H1 (cell line): ENCODE measurements around the gene BICRAL. TPM values are rescaled to one million over a fixed set of nuclear protein-coding genes. Genes with fewer than 3 reads are reported as not detected.

Experiments
- CTCF ChIA-PET: fragments of 300-600 bp; sonication (Branson Sonifier 250); formaldehyde crosslinking; loops from one replicate; lab custom pipeline; 2021; ENCODE audit not compliant: partially characterized antibody; lab: Charles Lee
- POLR2A ChIA-PET: fragments of 300-600 bp; sonication (Branson Sonifier 250); formaldehyde crosslinking; loops from one replicate; lab custom pipeline; 2021; ENCODE audit warnings: inconsistent platforms; ENCODE audit not compliant: partially characterized antibody; lab: Charles Lee
- DNase-seq, 2 experiments: peaks; one replicate each; pipeline versions ENCODE4 v3.0.0 to v3.0.0-alpha.2; 2010 to 2022; ENCODE audit warnings: low spot score in 2 of 2, low read depth in 1 of 2, mixed read lengths in 1 of 2
- FAIRE-seq: peaks from 2 replicates; lab custom pipeline; 2011; peaks lifted over from hg19 to GRCh38; lab: Jason Lieb, UNC
- H2AFZ ChIP-seq: 2 replicates; pipeline ENCODE4 v1.8.1; 2012; ENCODE audit warnings: low read length, inconsistent platforms
- H2AK5ac ChIP-seq: 2 replicates; pipeline ENCODE4 v1.6.1; 2013; ENCODE audit warnings: low read depth, low read length
- H2BK120ac ChIP-seq: replicated peaks from 2 replicates; pipeline ENCODE3; 2013; ENCODE audit warnings: low read depth, low read length, inconsistent platforms
- H2BK12ac ChIP-seq: 2 replicates; pipeline ENCODE4 v1.6.1; 2013; ENCODE audit warnings: low read depth, low read length
- H2BK15ac ChIP-seq: 2 replicates; pipeline ENCODE4 v1.6.1; 2013; ENCODE audit warnings: low read length
- H2BK20ac ChIP-seq: 2 replicates; pipeline ENCODE4 v1.6.1; 2013; ENCODE audit warnings: low read length
- H2BK5ac ChIP-seq: 2 replicates; pipeline ENCODE4 v1.6.1; 2013; ENCODE audit warnings: low read depth, low read length
- H3K14ac ChIP-seq: 2 replicates; pipeline ENCODE4 v1.6.1; 2013; ENCODE audit warnings: inconsistent platforms; ENCODE audit not compliant: insufficient read length
- H3K18ac ChIP-seq: 2 replicates; pipeline ENCODE4 v1.6.1; 2013; ENCODE audit warnings: low read length; ENCODE audit errors: extremely low read depth
- H3K23ac ChIP-seq: 2 replicates; pipeline ENCODE4 v1.6.1; 2013; ENCODE audit warnings: inconsistent platforms; ENCODE audit not compliant: insufficient read length
- H3K23me2 ChIP-seq: 2 replicates; pipeline ENCODE4 v1.6.1; 2013; ENCODE audit warnings: low read depth, low read length
- H3K27ac ChIP-seq: 2 replicates; pipeline ENCODE4 v1.6.1; 2011; ENCODE audit warnings: low read depth, low read length, inconsistent platforms
- H3K27me3 ChIP-seq, 4 experiments: replicated peaks in 1 of 4; 1 replicate in 1 of 4; 2 replicates in 3 of 4; pipeline versions ENCODE4 v1.6.1 to v1.8.1; 2011 to 2013; ENCODE audit warnings: low read length in 3 of 4, mild to moderate bottlenecking in 3 of 4, inconsistent platforms in 2 of 4, mixed read lengths in 2 of 4, moderate library complexity in 1 of 4; ENCODE audit not compliant: control insufficient read depth in 3 of 4, insufficient read depth in 3 of 4; ENCODE audit errors: extremely low read depth in 1 of 4
- H3K36me3 ChIP-seq, 4 experiments: 2 replicates each; pipeline versions ENCODE4 v1.6.1 to v1.8.1; 2011 to 2013; ENCODE audit warnings: mild to moderate bottlenecking in 4 of 4, low read length in 3 of 4, moderate library complexity in 2 of 4, control low read depth in 1 of 4, inconsistent platforms in 1 of 4; ENCODE audit not compliant: insufficient read depth in 4 of 4, control insufficient read depth in 2 of 4
- H3K4ac ChIP-seq: replicated peaks from 2 replicates; pipeline ENCODE3; 2013; ENCODE audit warnings: low read length, low read depth, mixed read lengths, inconsistent platforms; ENCODE audit not compliant: insufficient read length
- H3K4me1 ChIP-seq, 4 experiments: replicated peaks in 1 of 4; 1 replicate in 1 of 4; 2 replicates in 3 of 4; pipeline versions ENCODE4 v1.6.1 to v1.8.1; 2011 to 2013; ENCODE audit warnings: low read length in 3 of 4, inconsistent platforms in 2 of 4, mixed read lengths in 1 of 4; ENCODE audit not compliant: insufficient read depth in 4 of 4, control insufficient read depth in 3 of 4
- H3K4me2 ChIP-seq, 2 experiments: 2 replicates each; pipeline versions ENCODE4 v1.6.1 to v1.8.1; 2011 to 2013; ENCODE audit warnings: low read depth in 2 of 2, low read length in 2 of 2, control low read depth in 1 of 2, inconsistent platforms in 1 of 2, mild to moderate bottlenecking in 1 of 2; ENCODE audit not compliant: insufficient read depth in 1 of 2
- H3K4me3 ChIP-seq, 4 experiments: fragments of 200-600, 300-600 bp in 1 of 4; sonication (generic), shearing (Covaris generic), sonication (Bioruptor Twin) in 1 of 4; 2 replicates each; pipeline versions ENCODE4 v1.5.1 to v1.8.1; 2011 to 2016; ENCODE audit warnings: low read length in 4 of 4, low read depth in 3 of 4, control low read depth in 2 of 4, inconsistent platforms in 2 of 4, mild to moderate bottlenecking in 2 of 4, mixed read lengths in 1 of 4, moderate library complexity in 1 of 4; ENCODE audit not compliant: insufficient read depth in 2 of 4; ENCODE audit errors: extremely low read depth in 1 of 4
- H3K56ac ChIP-seq: replicated peaks from 2 replicates; pipeline ENCODE3; 2013; ENCODE audit warnings: low read depth, mild to moderate bottlenecking, mixed read lengths, low read length, inconsistent platforms; ENCODE audit not compliant: insufficient read length
- H3K79me1 ChIP-seq: 2 replicates; pipeline ENCODE4 v1.6.1; 2013; ENCODE audit warnings: low read depth, low read length, control low read depth
- H3K79me2 ChIP-seq, 2 experiments: 2 replicates each; pipeline versions ENCODE4 v1.6.1 to v1.8.1; 2012 to 2013; ENCODE audit warnings: low read length in 2 of 2, mild to moderate bottlenecking in 2 of 2, inconsistent platforms in 1 of 2; ENCODE audit not compliant: insufficient read depth in 2 of 2, control insufficient read depth in 1 of 2
- H3K9ac ChIP-seq, 4 experiments: replicated peaks in 1 of 4; 1 replicate in 1 of 4; 2 replicates in 3 of 4; pipeline versions ENCODE4 v1.6.1 to v1.8.1; 2011 to 2013; ENCODE audit warnings: low read depth in 3 of 4, low read length in 3 of 4, control low read depth in 2 of 4, mild to moderate bottlenecking in 2 of 4, moderate library complexity in 2 of 4, inconsistent platforms in 1 of 4; ENCODE audit errors: extremely low read depth in 1 of 4
- H3K9me3 ChIP-seq, 2 experiments: 2 replicates each; pipeline versions ENCODE4 v1.6.1 to v1.8.1; 2012 to 2013; ENCODE audit warnings: mild to moderate bottlenecking in 2 of 2, moderate library complexity in 2 of 2, control low read depth in 1 of 2, inconsistent platforms in 1 of 2, low read depth in 1 of 2, low read length in 1 of 2, mixed read lengths in 1 of 2; ENCODE audit not compliant: insufficient read depth in 2 of 2
- H4K20me1 ChIP-seq, 2 experiments: replicated peaks in 1 of 2; 2 replicates each; pipeline versions ENCODE3 to v1.8.1; 2011 to 2013; ENCODE audit warnings: inconsistent platforms in 2 of 2, low read length in 2 of 2, mild to moderate bottlenecking in 1 of 2; ENCODE audit not compliant: insufficient read depth in 2 of 2, control insufficient read depth in 1 of 2
- H4K5ac ChIP-seq: 2 replicates; pipeline ENCODE4 v1.6.1; 2013; ENCODE audit warnings: low read length, low read depth, mixed read lengths, inconsistent platforms; ENCODE audit not compliant: insufficient read length
- H4K8ac ChIP-seq: 2 replicates; pipeline ENCODE4 v1.8.0; 2013; ENCODE audit warnings: mild to moderate bottlenecking, moderate library complexity, low read length, inconsistent platforms; ENCODE audit not compliant: insufficient read depth; ENCODE audit errors: extremely low read depth
- H4K91ac ChIP-seq: replicated peaks from 2 replicates; pipeline ENCODE3; 2013; ENCODE audit warnings: low read length, mixed read lengths, inconsistent platforms; ENCODE audit not compliant: insufficient read length
- CEBPB ChIP-seq: IDR thresholded peaks from 2 replicates; pipeline ENCODE4 v1.6.1; 2012; ENCODE audit warnings: low read depth, low read length
- CHD2 ChIP-seq: IDR thresholded peaks from 2 replicates; pipeline ENCODE4 v1.6.1; 2012; ENCODE audit warnings: low read length, improper control_type of control experiment
- E2F6 ChIP-seq: IDR thresholded peaks from 2 replicates; pipeline ENCODE4 v1.6.1; 2012; ENCODE audit warnings: inconsistent platforms
- JUN ChIP-seq: IDR thresholded peaks from 2 replicates; pipeline ENCODE4 v1.6.1; 2011; ENCODE audit warnings: low read depth, mild to moderate bottlenecking, improper control_type of control experiment, low read length
- KDM1A ChIP-seq: fragments of 200-600, 300-600 bp; sonication (generic); IDR thresholded peaks from 2 replicates; pipeline ENCODE4 v1.7.1; 2016; ENCODE audit warnings: mild to moderate bottlenecking, low read length, borderline replicate concordance
- KDM5A ChIP-seq: fragments of 200-600 bp; IDR thresholded peaks from 2 replicates; pipeline ENCODE4 v1.7.1; 2012; ENCODE audit warnings: mild to moderate bottlenecking, low read length, inconsistent platforms, mixed read lengths
- MAFK ChIP-seq: IDR thresholded peaks from 2 replicates; pipeline ENCODE4 v1.6.1; 2012; ENCODE audit warnings: low read depth, mild to moderate bottlenecking, improper control_type of control experiment, low read length
- NRF1 ChIP-seq: IDR thresholded peaks from 2 replicates; pipeline ENCODE4 v1.6.1; 2011; ENCODE audit warnings: mild to moderate bottlenecking, low read depth, low read length, improper control_type of control experiment
- POLR2AphosphoS5 ChIP-seq: IDR thresholded peaks from 2 replicates; pipeline ENCODE4 v1.6.1; 2011; ENCODE audit warnings: low read depth, low read length
- SIRT6 ChIP-seq: IDR thresholded peaks from one replicate; pipeline ENCODE4 v1.7.1; 2012; ENCODE audit warnings: low read length, inconsistent platforms
- SIX5 ChIP-seq: IDR thresholded peaks from 2 replicates; pipeline ENCODE4 v1.6.1; 2011; ENCODE audit warnings: mild to moderate bottlenecking, low read depth, low read length
- SP1 ChIP-seq: IDR thresholded peaks from 2 replicates; pipeline ENCODE4 v1.6.1; 2011; ENCODE audit warnings: low read depth, low read length
- SP2 ChIP-seq: IDR thresholded peaks from 2 replicates; pipeline ENCODE4 v1.6.1; 2012; ENCODE audit warnings: mild to moderate bottlenecking, low read length, inconsistent platforms
- SP4 ChIP-seq: IDR thresholded peaks from 2 replicates; pipeline ENCODE4 v1.6.1; 2012; ENCODE audit warnings: low read length, inconsistent platforms
- SRF ChIP-seq: IDR thresholded peaks from 2 replicates; pipeline ENCODE4 v1.6.1; 2011; ENCODE audit warnings: mild to moderate bottlenecking, low read depth, low read length, moderate library complexity
- TEAD4 ChIP-seq: IDR thresholded peaks from 2 replicates; pipeline ENCODE4 v1.6.1; 2012; ENCODE audit warnings: low read depth, low read length, inconsistent platforms, mixed read lengths
- WGBS, 2 experiments: shearing (Covaris generic) in 1 of 2; methylation state at CpG; one replicate each; pipeline versions ENCODE4 v1.1.6 to v1.1.7; 2013 to 2015; ENCODE audit warnings: low lambda C conversion rate in 2 of 2, mixed read lengths in 2 of 2, inconsistent platforms in 1 of 2, low coverage in 1 of 2, missing lambda C conversion rate in 1 of 2; ENCODE audit not compliant: insufficient replicate concordance in 2 of 2, insufficient coverage in 1 of 2, insufficient read length in 1 of 2; ENCODE audit errors: extremely low coverage in 1 of 2, missing lambda C conversion rate in 1 of 2; 5-methylcytosine and 5-hydroxymethylcytosine counted together
- polyA plus RNA-seq, 7 experiments: library from polyadenylated mRNA; depleted of rRNA in 3 of 7; stranded (reverse) in 5 of 7; unstranded in 2 of 7; fragments of >200 nt in 5 of 7; fragments of 200-250 nt in 2 of 7; gene quantifications; 1 replicate in 5 of 7; 2 replicates in 1 of 7; 4 replicates in 1 of 7; pipeline versions ENCODE4 v1.2.1 to v1.2.3, GENCODE V29; 2011 to 2013; ENCODE audit warnings: missing spikeins in 2 of 7, mixed read lengths in 2 of 7
- total RNA-seq: library from RNA; stranded (reverse); fragmentation: NEBNext Ultra II Directional; extraction: Animal tissue kit (Norgen Biotek cat#: 25700); gene quantifications from 2 replicates; pipeline ENCODE4 v1.2.1, GENCODE V29; 2021

The BICRAL gene
- total and polyA plus RNA-seq, 2 of the 8 experiments (the other 6 are each of a cell fraction or from before 2014, with no cell fraction given), result 9.4 to 12.2 TPM

- Histone ChIP-seq H2BK20ac (no peak overlapping the region), H2BK12ac (no peak overlapping the region), H3K14ac (no peak overlapping the region), H2AK5ac (no peak overlapping the region), H4K8ac (no peak overlapping the region), H3K27me3 (no peaks in the 10 kb centered on the region), H4K20me1 (no peaks in the 10 kb centered on the region), H3K27ac (no peak overlapping the region), H3K4me3 (no peak overlapping the region), H3K4ac (no peak overlapping the region), H2BK15ac (no peak overlapping the region), H3K4me2 (no peak overlapping the region), H3K9me3 (no peaks in the 10 kb centered on the region), H2BK120ac (no peak overlapping the region), H4K91ac (no peak overlapping the region), H2BK5ac (no peak overlapping the region), H2AFZ (no peak overlapping the region), H3K36me3 (no peaks in the 10 kb centered on the region; a peak in 1 of 8 replicates), H3K9ac (no peak overlapping the region; a peak in 1 of 7 replicates), H3K23ac (no peak overlapping the region), H3K23me2 (no peaks in the 10 kb centered on the region), H3K18ac (no peak overlapping the region), H3K4me1 (peaks cover 1 to 10% (median 7%) of the 10 kb centered on the region in 4 experiments; a peak in 6 of 7 replicates), H3K79me2 (peaks cover 0 to 2% of the 10 kb centered on the region in 2 experiments; a peak in 1 of 4 replicates), H3K56ac (no peak overlapping the region), H4K5ac (no peak overlapping the region), H3K79me1 (no peaks in the 10 kb centered on the region)
- DNase-seq (no peak), FAIRE-seq (no peak)
- ChIA-PET CTCF (interaction anchor here (0.7 to 0.9 kb wide), 2 partner anchors 37 to 101 kb away, joined by 3 to 6 read pairs; no protein-coding TSS in a partner anchor), POLR2A (interaction anchor here (0.6 to 16.3 kb wide), 6 partner anchors 8 to 197 kb away, joined by 3 to 268 read pairs (median 6); partner anchors contain the start of genes BICRAL and TBCC)
- WGBS, 2 experiments, result 87% methylated on average over 3 of the region's 3 CpGs; no CpG with 5 or more reads in 1 of the 2 experiments
- TF ChIP-seq JUN (no peak), KDM1A (no peak), SP1 (no peak), KDM5A (no peak), CEBPB (no peak), SRF (no peak), SP2 (no peak), CHD2 (no peak), E2F6 (no peak), SP4 (no peak), MAFK (no peak), NRF1 (no peak), POLR2AphosphoS5 (no peak), SIRT6 (no peak), TEAD4 (no peak), SIX5 (no peak)
Measured at GRCh38 chr6:42762950-42763349, 18.9 kb upstream of the BICRAL start.
